NCI-H1930 (cell line): ENCODE results near the gene ARHGAP24.
A peak's percentile ranks its signal among the peaks of the same experiment; 100 is the strongest.
"Not testable (repeated sequence)": the region's sequence is repeated elsewhere in the genome, so short reads cannot be mapped to it uniquely, and the experiment has no call there.

Source experiments
- DNase-seq, 2 experiments: peaks; one replicate each; lab custom pipeline; 2025; lab: John Stamatoyannopoulos, UW

Gene ARHGAP24

DNA sequence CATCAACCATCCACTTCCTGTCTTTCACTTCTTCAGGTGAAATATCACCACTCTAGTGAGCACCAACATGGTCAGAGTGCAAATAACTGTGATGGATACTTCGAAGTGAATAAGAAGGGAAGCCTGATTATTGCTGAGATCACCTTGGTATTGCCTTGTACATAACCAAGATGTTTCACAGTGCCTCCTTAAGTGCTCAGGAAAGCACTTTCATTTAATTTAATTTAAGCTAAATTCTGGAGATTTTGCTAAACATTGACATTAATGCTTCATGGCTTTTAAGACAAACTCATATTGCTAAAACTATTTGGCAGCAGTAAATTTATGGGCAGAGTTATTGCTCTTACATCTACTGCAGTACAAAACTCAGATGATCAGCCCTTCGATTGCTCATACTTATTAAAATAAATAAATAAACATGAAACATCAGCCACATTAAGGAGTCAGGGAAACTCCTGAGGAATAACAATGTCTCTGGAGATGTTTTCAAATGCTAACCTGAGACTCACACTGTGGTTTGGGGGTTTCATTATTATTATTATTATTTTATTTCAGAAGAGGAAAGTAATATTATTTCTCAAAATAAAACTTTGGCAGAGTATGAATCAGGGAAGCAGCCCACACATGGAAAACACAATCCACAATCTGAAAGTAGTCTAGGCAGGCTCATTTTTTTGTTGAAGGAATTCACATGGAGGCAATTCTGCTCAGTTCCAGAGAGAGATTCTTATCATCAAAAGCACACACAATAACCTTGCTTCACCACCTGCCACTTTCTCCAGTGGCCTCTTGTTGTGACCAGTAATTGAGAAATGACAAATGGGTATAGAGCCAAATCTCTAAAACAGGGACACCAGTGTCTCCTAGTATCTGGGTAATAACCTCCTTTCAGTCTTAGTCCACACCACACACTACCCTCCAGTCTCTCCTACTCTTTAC lies 540.7 kb downstream of the ARHGAP24 start:
- no peak for DNase-seq

DNA sequence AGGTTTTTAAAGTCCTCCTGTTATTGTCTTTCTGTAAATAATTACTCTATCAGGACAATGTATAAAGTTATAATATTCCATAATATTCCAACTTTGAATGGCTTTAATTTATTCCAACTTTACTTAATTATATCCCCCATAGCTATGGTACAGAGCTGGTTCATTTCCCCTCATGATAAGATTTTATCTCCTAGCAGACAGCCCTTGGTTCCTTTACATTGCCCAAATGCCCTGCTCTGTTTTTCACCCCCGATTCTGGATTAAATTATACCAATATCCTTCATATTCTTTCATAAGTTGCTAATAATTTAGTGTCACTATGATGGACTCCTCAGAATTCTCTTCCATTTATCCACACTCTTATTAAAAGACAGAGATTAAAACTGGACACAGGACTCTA lies 544.4 kb downstream of the ARHGAP24 start:
- no peak for DNase-seq

DNA sequence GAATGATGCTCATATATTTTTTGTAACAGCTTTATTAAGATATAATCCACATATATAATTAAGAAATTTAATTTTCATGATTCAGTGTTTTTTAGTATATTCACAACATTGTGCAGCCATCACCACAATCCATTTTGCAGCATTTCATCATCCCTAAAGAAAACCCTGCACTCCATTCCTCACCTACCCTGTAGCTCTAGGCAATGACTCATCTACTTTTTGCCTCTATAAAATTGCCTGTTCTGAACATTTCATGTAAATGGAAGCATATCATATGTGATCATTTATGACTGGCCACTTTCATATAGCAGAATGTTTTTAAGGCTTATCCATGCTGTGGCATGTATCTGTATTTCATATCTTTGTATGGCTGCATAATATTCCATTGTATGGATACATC lies 545.0 kb downstream of the ARHGAP24 start:
- DNase-seq = no peak

DNA sequence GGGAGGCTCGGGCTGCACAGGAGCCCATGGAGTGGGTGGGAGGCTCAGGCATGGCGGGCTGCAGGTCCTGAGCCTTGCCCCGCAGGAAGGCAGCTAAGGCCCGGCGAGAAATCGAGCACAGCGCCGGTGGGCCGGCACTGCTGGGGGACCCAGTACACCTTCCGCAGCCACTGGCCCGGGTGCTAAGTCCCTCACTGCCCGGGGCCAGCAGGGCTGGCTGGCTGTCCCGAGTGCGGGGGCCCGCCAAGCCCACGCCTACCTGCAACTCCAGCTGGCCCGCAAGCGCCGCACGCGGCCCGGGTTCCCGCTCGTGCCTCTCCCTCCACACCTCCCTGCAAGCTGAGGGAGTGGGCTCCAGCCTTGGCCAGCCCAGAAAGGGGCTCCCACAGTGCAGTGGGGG lies 546.7 kb downstream of the ARHGAP24 start:
- not testable (repeated sequence) for DNase-seq

DNA sequence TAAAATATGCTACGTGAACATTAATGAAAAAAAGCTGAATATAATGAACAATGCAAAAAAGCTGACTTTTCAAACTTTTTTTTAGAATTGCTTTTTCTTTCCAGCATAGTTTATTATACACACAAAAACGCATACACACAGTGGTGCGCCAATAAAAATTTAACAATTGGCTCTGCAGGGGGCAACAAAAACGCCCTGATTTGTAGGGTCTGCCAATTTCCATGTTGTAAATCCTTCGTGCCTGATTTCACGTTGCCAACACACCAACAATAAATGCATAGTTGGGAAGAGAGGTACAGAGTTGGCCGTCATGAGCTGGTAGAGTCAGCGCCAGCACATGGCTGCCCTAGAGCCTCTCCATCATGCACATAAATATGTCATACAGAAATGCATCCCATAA lies 551.8 kb downstream of the ARHGAP24 start:
- no peak for DNase-seq

DNA sequence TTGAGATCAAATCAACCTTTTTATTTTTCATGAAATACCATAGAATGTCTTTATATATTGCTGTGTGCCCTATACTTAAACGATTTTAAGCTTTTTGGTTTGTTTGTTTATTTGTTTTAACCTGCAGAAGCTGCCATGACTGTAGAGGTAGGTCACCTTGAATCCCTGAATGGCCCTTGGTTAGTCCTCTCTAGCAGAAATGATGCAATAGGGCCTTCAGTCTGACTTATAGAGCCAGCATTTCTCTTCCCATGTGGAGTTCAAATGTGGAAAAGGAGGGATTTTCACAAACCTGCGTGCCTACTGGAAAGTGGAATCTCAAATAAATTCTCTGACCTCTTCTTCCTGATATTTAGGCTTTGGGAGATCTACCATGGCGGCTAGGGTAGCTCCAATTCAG lies 557.0 kb downstream of the ARHGAP24 start:
- DNase-seq = no peak

DNA sequence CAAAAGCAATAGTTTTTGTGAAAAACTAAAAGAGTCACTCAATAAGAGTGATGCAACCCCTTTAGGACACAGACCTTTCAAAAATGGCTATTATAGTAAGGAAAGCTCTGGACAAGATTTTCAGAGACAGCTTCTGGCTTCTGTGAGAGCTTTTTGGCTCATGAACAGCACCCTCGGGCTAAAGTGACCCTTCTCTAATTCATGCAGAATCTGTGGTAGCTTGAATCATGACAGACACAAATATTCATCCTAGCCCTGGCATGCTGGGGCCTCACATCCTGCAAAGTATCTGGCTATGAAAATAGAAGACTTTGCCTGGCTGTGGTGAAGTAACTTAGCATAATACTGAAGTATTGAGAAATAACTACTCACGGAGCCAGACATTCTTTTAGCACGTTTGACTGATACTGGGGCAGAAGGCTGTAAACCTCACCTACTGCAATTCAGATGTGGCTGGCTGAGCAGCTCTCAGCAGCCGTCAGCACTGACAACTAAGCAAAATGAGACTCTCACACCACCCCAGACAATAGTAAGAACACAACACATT lies 557.6 kb downstream of the ARHGAP24 start:
- no peak for DNase-seq

DNA sequence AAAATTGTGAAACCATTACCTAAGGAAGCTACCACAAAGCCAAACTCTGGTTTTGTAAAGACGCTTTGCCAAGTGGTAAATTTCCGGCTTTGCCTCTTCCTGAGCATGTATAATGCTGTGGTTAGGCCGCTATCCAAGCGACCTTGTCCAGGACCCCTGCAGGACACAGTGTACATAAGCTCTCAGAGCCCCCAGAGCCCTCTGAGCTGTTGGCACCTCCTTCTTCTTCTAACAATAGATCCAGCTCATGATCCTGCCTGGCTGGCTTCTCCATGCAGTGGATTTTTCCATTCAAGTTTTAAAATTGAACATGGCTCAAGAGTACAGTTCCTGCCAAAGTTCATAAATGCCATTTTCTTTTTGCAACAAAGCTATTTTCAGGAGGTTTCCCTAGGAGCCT lies 558.2 kb downstream of the ARHGAP24 start:
- no peak for DNase-seq

DNA sequence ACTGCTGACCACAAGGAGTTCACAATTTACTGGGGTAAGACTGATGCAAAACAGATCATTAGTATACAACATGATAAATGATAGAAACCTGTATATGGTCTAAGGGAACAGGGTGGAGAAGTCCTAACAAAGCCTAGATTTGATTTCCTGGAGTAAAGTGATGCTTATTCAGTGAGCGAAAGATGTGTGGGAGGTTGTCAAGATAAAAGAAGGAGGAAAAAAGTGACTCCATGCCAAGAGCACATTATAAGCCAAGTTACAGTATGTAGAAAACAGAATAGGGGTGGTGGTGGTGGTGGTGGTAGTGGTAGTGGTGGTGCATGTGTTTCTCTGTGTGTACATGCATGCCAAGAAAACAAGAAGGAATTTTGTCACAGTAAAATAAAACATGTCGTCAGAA lies 559.7 kb downstream of the ARHGAP24 start:
- DNase-seq = no peak

DNA sequence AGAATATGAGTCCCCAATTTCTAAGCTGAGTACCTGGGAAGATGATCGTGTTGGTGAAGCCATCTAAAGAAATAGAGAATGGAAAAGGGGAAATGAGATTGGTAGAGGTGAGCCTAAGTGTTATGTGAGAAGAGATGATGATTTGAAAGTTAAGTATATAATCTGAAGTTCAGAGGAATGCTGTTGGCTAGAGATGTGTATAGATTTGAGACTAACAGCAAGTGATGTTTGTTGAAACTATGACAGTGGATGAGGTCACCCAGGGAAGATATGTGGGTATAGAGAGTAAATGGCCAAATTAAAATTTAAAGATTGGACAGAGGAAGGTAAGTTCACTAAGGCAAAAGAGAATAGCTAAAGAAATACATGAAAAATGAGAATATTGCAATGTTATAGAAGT lies 560.7 kb downstream of the ARHGAP24 start:
- no peak for DNase-seq

DNA sequence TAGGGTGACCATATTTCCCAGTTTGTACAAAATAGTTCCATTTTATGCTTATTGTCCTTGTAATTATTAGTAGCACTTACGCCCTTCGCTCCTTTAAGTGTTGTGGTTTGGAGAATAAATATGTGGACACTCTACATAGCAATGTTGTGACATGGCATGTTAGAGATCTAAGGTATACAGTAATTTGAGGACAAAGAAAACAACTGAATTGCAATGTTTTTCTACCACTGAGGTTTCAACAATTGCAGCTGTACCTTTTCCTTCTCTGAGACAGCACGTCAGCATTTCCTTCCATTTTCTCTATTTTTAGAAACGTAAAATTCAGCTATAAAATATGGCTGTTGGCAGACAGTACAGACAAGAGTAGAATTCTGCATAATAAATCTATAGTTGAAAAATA lies 561.8 kb downstream of the ARHGAP24 start:
- DNase-seq = no peak

DNA sequence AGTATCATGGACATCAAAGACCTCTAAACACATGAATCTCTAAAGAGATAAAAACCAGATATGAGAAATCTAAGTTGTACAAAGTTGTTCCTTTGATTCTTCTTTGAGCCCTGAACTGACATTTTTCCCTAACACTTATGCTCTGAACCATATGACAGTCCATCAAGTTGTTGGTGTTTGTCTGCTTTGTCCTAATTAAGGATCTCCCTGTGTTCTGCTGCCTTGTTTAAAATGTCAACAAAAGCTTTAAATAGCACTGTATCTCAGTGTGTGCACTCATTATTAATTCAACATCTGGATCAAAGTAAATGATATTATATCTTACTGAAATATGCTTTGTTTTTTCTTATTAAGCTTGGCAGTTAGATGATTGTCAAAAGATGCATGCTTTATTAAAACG lies 563.1 kb downstream of the ARHGAP24 start:
- DNase-seq = no peak

DNA sequence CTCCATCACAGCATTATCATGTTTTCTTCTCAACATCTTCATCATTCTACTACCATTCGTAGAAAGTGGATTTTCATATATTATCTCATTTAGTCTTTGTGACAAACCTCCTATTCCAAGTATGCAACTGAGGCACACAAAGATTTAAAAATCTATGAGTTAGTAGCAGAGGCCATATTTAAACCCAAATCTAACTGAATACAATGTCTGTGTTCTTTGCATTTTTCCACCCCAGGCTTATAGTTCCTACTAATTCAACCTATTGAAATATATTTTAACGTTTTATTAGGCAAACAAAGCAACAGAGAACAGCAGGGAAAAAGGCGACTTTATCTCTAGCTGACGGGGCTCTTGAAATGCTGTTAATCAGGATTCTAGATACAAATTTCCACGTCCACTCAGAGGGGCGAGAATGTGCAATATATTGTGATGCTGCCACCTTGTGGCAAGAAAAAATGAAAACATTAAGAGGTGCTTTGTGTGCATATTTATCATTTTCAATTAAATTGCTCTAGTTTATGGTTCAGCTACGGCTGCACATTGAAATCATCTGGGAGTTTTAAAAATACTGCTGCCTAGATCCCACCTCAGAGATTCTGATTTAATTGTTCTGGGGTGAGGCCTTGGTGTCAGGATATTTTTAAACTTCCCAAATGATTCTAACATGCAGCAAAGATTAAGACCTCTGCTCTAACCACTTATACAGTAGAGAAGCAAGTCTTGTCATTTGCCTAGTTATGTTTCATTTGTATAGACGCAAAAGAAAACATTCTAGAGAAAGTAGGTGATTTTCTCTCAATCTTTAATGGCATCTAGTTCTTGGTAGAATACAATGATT lies 569.0 kb downstream of the ARHGAP24 start:
- DNase-seq = peak; percentile 10 to 32

DNA sequence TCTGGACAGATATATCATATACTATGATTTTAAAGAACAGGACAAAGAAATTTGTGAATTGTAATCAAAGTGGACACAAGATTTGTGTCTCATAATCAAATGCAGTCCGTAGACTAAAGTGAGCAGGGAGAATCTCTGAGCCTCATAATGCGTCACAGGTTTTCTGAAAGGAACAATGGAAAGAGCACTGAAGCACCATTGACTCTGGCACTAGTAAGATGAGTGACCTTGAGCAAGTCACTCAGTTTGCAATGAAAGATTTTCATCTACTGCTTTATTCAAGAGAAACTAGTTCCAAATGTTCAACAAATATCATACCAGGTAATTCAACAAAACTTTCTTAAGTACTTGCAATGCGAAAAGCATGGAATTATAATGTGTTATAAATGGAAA lies 569.6 kb downstream of the ARHGAP24 start:
- DNase-seq = no peak

DNA sequence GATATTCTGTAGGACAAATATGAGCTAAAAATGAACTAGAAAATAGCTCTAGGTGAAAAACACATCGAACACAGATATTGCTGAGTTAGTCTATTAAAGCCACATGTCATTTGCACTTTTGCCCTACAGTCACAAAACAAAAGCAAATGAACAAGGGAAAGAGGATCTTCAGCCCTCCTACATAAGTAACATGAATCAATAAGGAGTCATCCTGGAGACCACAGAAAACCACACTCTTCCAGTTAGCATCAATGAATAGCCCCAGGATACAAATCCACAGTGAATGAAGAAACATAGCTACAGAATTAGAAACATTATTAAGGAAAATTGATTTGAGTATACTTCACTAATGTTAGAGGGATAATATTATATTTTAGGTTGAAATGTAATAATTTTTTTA lies 573.5 kb downstream of the ARHGAP24 start:
- DNase-seq = no peak

DNA sequence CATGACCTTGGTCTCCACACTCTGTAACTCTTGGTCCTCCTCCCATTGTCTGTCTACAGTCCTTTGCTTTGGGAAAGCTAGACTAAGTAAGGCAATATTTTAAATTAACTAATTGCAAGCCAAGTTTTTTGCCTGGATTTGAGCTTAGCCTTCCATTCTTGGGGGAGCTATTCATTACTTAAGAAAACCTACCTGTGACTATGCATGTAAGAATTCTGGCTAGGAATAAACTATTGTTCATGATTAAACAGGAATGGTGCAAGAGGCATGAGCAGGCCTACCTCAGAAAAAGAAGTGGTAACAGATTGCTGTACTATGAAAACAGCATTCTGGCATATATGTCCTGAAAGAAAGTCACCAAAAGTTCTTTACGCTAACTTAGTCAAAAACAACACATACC lies 575.5 kb downstream of the ARHGAP24 start:
- DNase-seq = no peak
